Fibroblast of lung (primary cell): ENCODE results near the gene EPHB6. TPM values are rescaled to one million over a fixed set of nuclear protein-coding genes. Genes with fewer than 3 reads are reported as not detected.

Experiments
- DNase-seq, 2 donors: peaks; one replicate each; pipeline versions ENCODE4 v3.0.0 to v3.0.0-alpha.2; 2010; ENCODE audit warnings: low read depth in 2 of 2
- H2AFZ ChIP-seq: 2 replicates; pipeline ENCODE4 v1.5.1; 2012; ENCODE audit warnings: low read length, control low read depth, inconsistent platforms
- H3K27ac ChIP-seq: 2 replicates; pipeline ENCODE4 v1.5.1; 2011; ENCODE audit warnings: low read length, control low read depth; ENCODE audit not compliant: insufficient read depth
- H3K27me3 ChIP-seq: 2 replicates; pipeline ENCODE4 v1.5.1; 2011; ENCODE audit warnings: mild to moderate bottlenecking, low read length; ENCODE audit not compliant: control insufficient read depth, insufficient read depth
- H3K36me3 ChIP-seq: 2 replicates; pipeline ENCODE4 v1.5.1; 2011; ENCODE audit warnings: low read length; ENCODE audit not compliant: control insufficient read depth, insufficient read depth
- H3K4me1 ChIP-seq: 2 replicates; pipeline ENCODE4 v1.5.1; 2011; ENCODE audit warnings: low read length; ENCODE audit not compliant: control insufficient read depth, insufficient read depth; ENCODE audit errors: extremely low read depth
- H3K4me2 ChIP-seq: 2 replicates; pipeline ENCODE4 v1.5.1; 2011; ENCODE audit warnings: low read length, control low read depth; ENCODE audit not compliant: insufficient read depth; ENCODE audit errors: extremely low read depth
- H3K4me3 ChIP-seq, 4 experiments: fragments of 200-600 bp in 1 of 4; sonication (generic) in 1 of 4; replicated peaks in 1 of 4; 2 replicates each; pipeline ENCODE4 v1.5.1; 2011 to 2016; ENCODE audit warnings: low read length in 4 of 4, low read depth in 3 of 4, mild to moderate bottlenecking in 3 of 4, control low read depth in 2 of 4, inconsistent platforms in 1 of 4, mixed read lengths in 1 of 4; ENCODE audit not compliant: insufficient read depth in 1 of 4; ENCODE audit errors: control extremely low read depth in 1 of 4
- H3K79me2 ChIP-seq: 2 replicates; pipeline ENCODE4 v1.5.1; 2012; ENCODE audit warnings: mild to moderate bottlenecking, low read length, inconsistent platforms; ENCODE audit not compliant: control insufficient read depth, insufficient read depth
- H3K9ac ChIP-seq: 2 replicates; pipeline ENCODE4 v1.5.1; 2011; ENCODE audit warnings: mild to moderate bottlenecking, low read length, control low read depth; ENCODE audit not compliant: insufficient read depth
- H3K9me3 ChIP-seq: 2 replicates; pipeline ENCODE4 v1.5.1; 2012; ENCODE audit warnings: low read depth, low read length; ENCODE audit not compliant: control insufficient read depth, insufficient read depth
- H4K20me1 ChIP-seq: 2 replicates; pipeline ENCODE4 v1.5.1; 2011; ENCODE audit warnings: low read length; ENCODE audit not compliant: control insufficient read depth, insufficient read depth; ENCODE audit errors: extremely low read depth
- EZH2 ChIP-seq: IDR thresholded peaks from 2 replicates; pipeline ENCODE4 v1.5.1; 2012; ENCODE audit warnings: low read length, control low read depth, mild to moderate bottlenecking; ENCODE audit errors: missing control alignments
- polyA plus RNA-seq, 2 donors: library from polyadenylated mRNA; depleted of rRNA in 1 of 2; stranded (reverse) in 1 of 2; unstranded in 1 of 2; fragments of >200 nt; gene quantifications; 2 replicates each; pipeline ENCODE4 v1.2.1, GENCODE V29; 2011 to 2012; ENCODE audit warnings: missing spikeins in 1 of 2
- total RNA-seq: library from RNA; depleted of rRNA; stranded (reverse); fragments of >200 nt; gene quantifications from 2 replicates; pipeline ENCODE4 v1.2.1, GENCODE V29; 2014
- TF ChIP-seq, protein P1 (sequence below), 2 donors: IDR thresholded peaks in 1 of 2; conservative IDR thresholded peaks in 1 of 2; 1 replicate in 1 of 2; 2 replicates in 1 of 2; pipeline ENCODE4 v1.5.1; 2011 to 2012; ENCODE audit warnings: low read length in 2 of 2, control low read depth in 1 of 2, inconsistent platforms in 1 of 2, low read depth in 1 of 2, mild to moderate bottlenecking in 1 of 2

EPHB6 gene
- total and polyA plus RNA-seq, 2 donors (not counting 1 experiment from before 2014, with no cell fraction given), result 1.1 to 4.3 TPM

DNA sequence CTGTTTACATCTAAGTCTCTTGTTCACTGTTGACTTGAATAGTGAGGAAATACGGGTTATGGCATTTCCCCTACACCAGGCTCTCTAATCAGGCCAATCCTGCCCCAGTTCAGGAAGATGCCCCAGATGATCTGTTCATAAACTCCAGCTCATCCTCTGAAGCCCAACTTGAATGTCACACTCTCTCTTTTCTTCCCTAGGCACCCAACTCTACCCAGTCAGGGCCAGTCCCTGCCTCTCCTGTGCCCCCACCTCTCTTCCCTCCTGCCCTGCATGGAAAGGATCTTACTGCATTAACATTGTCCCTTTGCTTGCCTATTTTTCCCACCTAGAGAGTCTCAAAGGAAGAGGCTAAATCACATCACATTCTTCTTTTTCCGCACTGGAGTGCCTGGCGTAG is 41.3 kb downstream of the EPHB6 start:
- Histone ChIP-seq H3K27ac (no peak overlapping the region), H3K36me3 (no peaks in the 10 kb centered on the region), H3K79me2 (no peaks in the 10 kb centered on the region), H3K4me3 (no peak overlapping the region), H3K27me3 (no peaks in the 10 kb centered on the region), H3K4me1 (no peaks in the 10 kb centered on the region), H3K9me3 (no peaks in the 10 kb centered on the region), H3K4me2 (no peak overlapping the region), H4K20me1 (no peaks in the 10 kb centered on the region), H2AFZ (no peak overlapping the region), H3K9ac (no peak overlapping the region)
- no peak for DNase-seq
- TF ChIP-seq, protein P1, sequence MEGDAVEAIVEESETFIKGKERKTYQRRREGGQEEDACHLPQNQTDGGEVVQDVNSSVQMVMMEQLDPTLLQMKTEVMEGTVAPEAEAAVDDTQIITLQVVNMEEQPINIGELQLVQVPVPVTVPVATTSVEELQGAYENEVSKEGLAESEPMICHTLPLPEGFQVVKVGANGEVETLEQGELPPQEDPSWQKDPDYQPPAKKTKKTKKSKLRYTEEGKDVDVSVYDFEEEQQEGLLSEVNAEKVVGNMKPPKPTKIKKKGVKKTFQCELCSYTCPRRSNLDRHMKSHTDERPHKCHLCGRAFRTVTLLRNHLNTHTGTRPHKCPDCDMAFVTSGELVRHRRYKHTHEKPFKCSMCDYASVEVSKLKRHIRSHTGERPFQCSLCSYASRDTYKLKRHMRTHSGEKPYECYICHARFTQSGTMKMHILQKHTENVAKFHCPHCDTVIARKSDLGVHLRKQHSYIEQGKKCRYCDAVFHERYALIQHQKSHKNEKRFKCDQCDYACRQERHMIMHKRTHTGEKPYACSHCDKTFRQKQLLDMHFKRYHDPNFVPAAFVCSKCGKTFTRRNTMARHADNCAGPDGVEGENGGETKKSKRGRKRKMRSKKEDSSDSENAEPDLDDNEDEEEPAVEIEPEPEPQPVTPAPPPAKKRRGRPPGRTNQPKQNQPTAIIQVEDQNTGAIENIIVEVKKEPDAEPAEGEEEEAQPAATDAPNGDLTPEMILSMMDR (conservative IDR thresholded peaks at IDR 0.05 in 1 of 2, IDR thresholded peaks at IDR 0.05 in 1 of 2; ENCODE audit: low read depth in 1 of 2, low read length in 2 of 2), result no peak
- no peak for TF ChIP-seq EZH2

DNA sequence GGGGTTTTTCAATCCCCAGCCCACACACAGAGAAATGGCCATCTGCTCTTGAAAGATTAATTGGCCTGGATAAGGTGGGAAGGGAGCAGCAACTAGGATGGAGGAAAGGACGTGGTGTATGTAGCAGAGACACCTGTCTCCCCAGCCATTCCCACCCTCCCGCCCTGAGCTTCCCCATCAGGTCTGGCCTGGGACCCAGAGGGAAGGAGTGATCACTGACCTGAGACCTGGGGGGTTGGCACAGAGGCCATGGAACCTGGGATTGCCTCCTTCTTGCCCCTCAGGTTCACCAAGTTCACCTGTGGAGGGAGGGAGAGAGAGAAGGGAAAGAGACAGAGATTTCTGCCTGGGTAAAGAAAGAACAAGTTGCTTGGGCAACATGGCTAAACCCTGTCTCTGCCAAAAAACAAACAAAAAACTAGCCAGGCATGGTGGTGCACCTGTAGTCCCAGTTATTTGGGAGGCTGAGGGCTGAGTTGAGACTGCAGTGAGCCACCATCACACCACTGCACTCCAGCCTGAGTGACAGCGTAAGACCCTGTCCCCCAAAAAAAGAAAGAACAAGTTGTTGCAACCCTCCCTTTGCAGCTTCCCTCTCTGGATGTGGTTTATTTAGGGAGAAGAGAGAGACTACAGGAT is 42.0 kb downstream of the EPHB6 start:
- Histone ChIP-seq H3K36me3 (no peaks in the 10 kb centered on the region), H3K4me1 (no peaks in the 10 kb centered on the region), H3K4me3 (no peak overlapping the region), H3K9me3 (no peaks in the 10 kb centered on the region), H3K27me3 (no peaks in the 10 kb centered on the region), H3K79me2 (no peaks in the 10 kb centered on the region), H3K9ac (no peak overlapping the region), H3K27ac (no peak overlapping the region), H4K20me1 (no peaks in the 10 kb centered on the region), H3K4me2 (no peak overlapping the region), H2AFZ (no peak overlapping the region)
- DNase-seq, result no peak
- TF ChIP-seq, protein P1 (conservative IDR thresholded peaks at IDR 0.05 in 1 of 2, IDR thresholded peaks at IDR 0.05 in 1 of 2; ENCODE audit: low read depth in 1 of 2, low read length in 2 of 2), result no peak
- no peak for TF ChIP-seq EZH2

DNA sequence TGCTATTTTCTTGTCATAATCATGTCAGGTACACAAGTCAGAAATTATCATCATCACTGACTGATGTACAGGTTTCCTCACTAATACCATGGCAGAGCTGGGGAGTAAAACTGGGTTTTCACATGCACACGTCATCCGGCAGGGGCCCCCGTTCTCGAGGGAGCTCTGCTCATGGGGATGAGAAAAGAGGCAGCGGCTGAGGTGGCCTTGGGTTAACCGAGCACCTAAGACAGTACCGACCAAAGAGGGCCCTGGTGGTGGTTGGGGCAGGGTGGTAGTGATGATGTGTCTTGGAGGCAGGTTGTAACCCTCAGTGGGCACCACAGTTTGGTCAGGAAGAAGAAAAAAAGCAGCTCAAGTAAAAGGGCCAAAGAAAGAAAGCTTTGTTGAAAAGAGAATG is 42.8 kb downstream of the EPHB6 start:
- no peaks in the 10 kb centered on the region for H3K4me1 ChIP-seq
- H4K20me1 ChIP-seq, result no peaks in the 10 kb centered on the region
- no peak for TF ChIP-seq EZH2
- TF ChIP-seq, protein P1 (conservative IDR thresholded peaks at IDR 0.05 in 1 of 2, IDR thresholded peaks at IDR 0.05 in 1 of 2; ENCODE audit: low read depth in 1 of 2, low read length in 2 of 2), result no peak

More for the DNA sequence above, 42.8 kb downstream of the EPHB6 start:
- no peak for DNase-seq
- H3K4me3 ChIP-seq, result no peak overlapping the region
- H2AFZ ChIP-seq, result no peak overlapping the region
- no peaks in the 10 kb centered on the region for H3K9me3 ChIP-seq
- no peak overlapping the region for H3K27ac ChIP-seq
- H3K9ac ChIP-seq, result no peak overlapping the region
- H3K36me3 ChIP-seq, result no peaks in the 10 kb centered on the region
- no peaks in the 10 kb centered on the region for H3K79me2 ChIP-seq
- no peaks in the 10 kb centered on the region for H3K27me3 ChIP-seq
- no peak overlapping the region for H3K4me2 ChIP-seq
